Naive thymus-derived CD4-positive, alpha-beta T cell (primary cell): Measurements from ENCODE around the gene TCTN1. TPM values are rescaled to one million over a fixed set of nuclear protein-coding genes. Genes with fewer than 3 reads are reported as not detected.

Source experiments
- ATAC-seq: fragments of 150-1000 bp; cut with Tn5 transposase; 2 replicates; pipeline ENCODE4 v1.10.0; 2021; ENCODE audit warnings: mild to moderate bottlenecking, moderate library complexity
- CTCF ChIA-PET: fragments of 350-600 bp; sonication (Branson Sonifier 250); formaldehyde crosslinking; loops from one replicate; lab custom pipeline; 2021; ENCODE audit warnings: antibody characterized with exemption; lab: Charles Lee
- POLR2A ChIA-PET: fragments of 350-600 bp; sonication (Branson Sonifier 250); formaldehyde crosslinking; loops from one replicate; lab custom pipeline; 2021; ENCODE audit warnings: antibody characterized with exemption, inconsistent platforms; lab: Charles Lee
- DNase-seq, 9 donors: peaks; one replicate each; pipeline versions ENCODE4 v3.0.0 to v3.0.0-alpha.2; 2020 to 2022; ENCODE audit warnings: mixed read lengths in 1 of 9
- H3K27ac ChIP-seq: one replicate; pipeline ENCODE4 v1.7.0; 2013; ENCODE audit warnings: mild to moderate bottlenecking, low read depth, low read length, moderate library complexity
- H3K27me3 ChIP-seq, 2 donors: one replicate each; pipeline ENCODE4 v1.7.0; 2013; ENCODE audit warnings: low read length in 2 of 2, mild to moderate bottlenecking in 2 of 2, moderate library complexity in 2 of 2; ENCODE audit not compliant: control insufficient read depth in 2 of 2, insufficient read depth in 2 of 2
- H3K36me3 ChIP-seq, 3 experiments: 1 replicate in 2 of 3; 2 replicates in 1 of 3; pipeline ENCODE4 v1.7.0; 2013; ENCODE audit warnings: low read length in 3 of 3, mild to moderate bottlenecking in 3 of 3, moderate library complexity in 1 of 3; ENCODE audit not compliant: insufficient read depth in 3 of 3, control insufficient read depth in 2 of 3
- H3K4me1 ChIP-seq, 2 donors: one replicate each; pipeline ENCODE4 v1.7.0; 2013; ENCODE audit warnings: low read length in 2 of 2, mild to moderate bottlenecking in 2 of 2, moderate library complexity in 1 of 2; ENCODE audit not compliant: control insufficient read depth in 2 of 2, insufficient read depth in 2 of 2
- H3K4me3 ChIP-seq: 2 replicates; pipeline ENCODE4 v1.7.0; 2013; ENCODE audit warnings: mild to moderate bottlenecking, low read length
- H3K9me3 ChIP-seq, 3 experiments: 1 replicate in 2 of 3; 2 replicates in 1 of 3; pipeline ENCODE4 v1.7.0; 2013; ENCODE audit warnings: low read length in 3 of 3; ENCODE audit not compliant: control insufficient read depth in 2 of 3
- H3K27ac Mint-ChIP-seq, 9 donors: one replicate each; pipeline ENCODE4 v1.8.0; 2020 to 2022; ENCODE audit warnings: mixed read lengths in 9 of 9, mild to moderate bottlenecking in 8 of 9, moderate library complexity in 5 of 9, inconsistent platforms in 2 of 9
- H3K27me3 Mint-ChIP-seq, 5 donors: one replicate each; pipeline ENCODE4 v1.8.0; 2021 to 2022; ENCODE audit warnings: mixed read lengths in 5 of 5, mild to moderate bottlenecking in 1 of 5
- H3K36me3 Mint-ChIP-seq, 5 donors: one replicate each; pipeline ENCODE4 v1.8.0; 2020 to 2022; ENCODE audit warnings: mixed read lengths in 5 of 5, mild to moderate bottlenecking in 3 of 5, inconsistent platforms in 1 of 5
- H3K4me1 Mint-ChIP-seq, 7 donors: one replicate each; pipeline ENCODE4 v1.8.0; 2020 to 2022; ENCODE audit warnings: mixed read lengths in 7 of 7, mild to moderate bottlenecking in 3 of 7, inconsistent platforms in 1 of 7
- H3K4me3 Mint-ChIP-seq, 10 donors: one replicate each; pipeline ENCODE4 v1.8.0; 2020 to 2022; ENCODE audit warnings: mild to moderate bottlenecking in 10 of 10, mixed read lengths in 10 of 10, moderate library complexity in 6 of 10, inconsistent platforms in 2 of 10
- H3K9me3 Mint-ChIP-seq, 11 donors: one replicate each; pipeline ENCODE4 v1.8.0; 2020 to 2022; ENCODE audit warnings: mixed read lengths in 11 of 11, mild to moderate bottlenecking in 4 of 11, inconsistent platforms in 1 of 11, moderate library complexity in 1 of 11
- intact Hi-C, 2 donors: fragments of 100-400 bp; cut with micrococcal nuclease; formaldehyde crosslinking; loops; one replicate each; pipeline ENCODE4 v1.15.1; 2023
- polyA plus RNA-seq, 2 donors: library from polyadenylated mRNA; unstranded; fragments of 300-500 nt; fragmentation: Illumina TruSeq; gene quantifications; one replicate each; pipeline ENCODE4 v1.2.3, GENCODE V29; 2021
- total RNA-seq, 6 experiments: library from RNA in 5 of 6; stranded (reverse) in 5 of 6; gene quantifications; 1 replicate in 5 of 6; 2 replicates in 1 of 6; pipeline ENCODE4 v1.2.3 and lab custom pipeline; 2021 to 2026

Gene TCTN1
- total and polyA plus RNA-seq, 7 experiments from 2014 or later = 4.2 to 13.0 (median 8.8) TPM

DNA sequence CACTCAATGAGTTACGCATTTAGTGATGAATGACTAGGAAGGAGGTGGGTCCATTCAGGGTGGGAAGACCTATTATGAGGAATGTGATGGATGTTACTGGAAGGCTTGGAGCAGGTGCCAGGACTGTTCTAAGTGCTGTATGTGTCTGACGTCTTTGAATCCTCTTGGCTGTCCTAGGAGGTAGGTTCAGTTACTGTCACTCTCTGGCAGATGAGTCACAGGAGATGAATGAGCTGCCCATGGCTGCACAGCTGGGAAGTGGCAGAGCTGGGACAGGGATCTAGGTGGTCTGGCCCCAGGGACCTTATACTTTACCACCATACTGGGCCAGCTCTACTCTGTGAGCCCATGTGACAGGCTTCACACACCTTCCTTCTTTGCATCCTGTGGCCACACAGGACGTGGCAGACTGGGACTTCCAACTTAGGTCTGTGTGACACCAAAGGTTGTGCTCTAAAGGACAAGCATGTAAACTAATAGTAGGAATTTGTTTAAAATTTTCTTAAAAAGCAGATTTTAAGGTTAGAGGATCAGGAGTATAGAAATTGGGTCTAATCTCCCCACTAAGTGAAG, 24.0 kb downstream of the TCTN1 start:
- DNase-seq (no peak), ATAC-seq (no peak)
- H3K4me1 ChIP-seq = no peaks in the 10 kb centered on the region
- H3K4me3 ChIP-seq = no peak overlapping the region
- H3K4me3 Mint-ChIP-seq = no peak overlapping the region
- no peaks in the 10 kb centered on the region for H3K9me3 Mint-ChIP-seq
- H3K4me1 Mint-ChIP-seq = peaks cover 6 to 56% (median 28%) of the 10 kb centered on the region in 7 donors
- ChIA-PET POLR2A (no interaction called here), CTCF (no interaction called here)
- no peaks in the 10 kb centered on the region for H3K27me3 Mint-ChIP-seq
- no peaks in the 10 kb centered on the region for H3K9me3 ChIP-seq
- H3K27ac Mint-ChIP-seq = peak overlapping the region in 1 of 9 donors; percentile 48
- no peak overlapping the region for H3K27ac ChIP-seq
- H3K36me3 Mint-ChIP-seq = peaks cover 0 to 11% (median 0%) of the 10 kb centered on the region in 5 donors
- no peaks in the 10 kb centered on the region for H3K36me3 ChIP-seq
- intact Hi-C loops = no loop called here
- H3K27me3 ChIP-seq = no peaks in the 10 kb centered on the region

GRCh38 chr12:110638796-110639195, 24.9 kb downstream of the TCTN1 start:
- Mint-ChIP-seq H3K9me3 (no peaks in the 10 kb centered on the region), H3K4me1 (peaks cover 10 to 65% (median 36%) of the 10 kb centered on the region in 7 donors), H3K27ac (no peak overlapping the region), H3K27me3 (no peaks in the 10 kb centered on the region), H3K4me3 (no peak overlapping the region), H3K36me3 (peaks cover 0 to 11% (median 0%) of the 10 kb centered on the region in 5 donors)
- no peaks in the 10 kb centered on the region for H3K27me3 ChIP-seq
- H3K36me3 ChIP-seq = no peaks in the 10 kb centered on the region
- no peaks in the 10 kb centered on the region for H3K9me3 ChIP-seq
- DNase-seq (no peak), ATAC-seq (no peak)
- ChIA-PET POLR2A (interaction anchor here (0.6 kb wide), 1 partner anchor 24 kb away, joined by 3 read pairs; no protein-coding TSS in a partner anchor), CTCF (no interaction called here)
- H3K4me3 ChIP-seq = no peak overlapping the region
- H3K4me1 ChIP-seq = no peaks in the 10 kb centered on the region
- intact Hi-C loops = no loop called here
- H3K27ac ChIP-seq = no peak overlapping the region

DNA sequence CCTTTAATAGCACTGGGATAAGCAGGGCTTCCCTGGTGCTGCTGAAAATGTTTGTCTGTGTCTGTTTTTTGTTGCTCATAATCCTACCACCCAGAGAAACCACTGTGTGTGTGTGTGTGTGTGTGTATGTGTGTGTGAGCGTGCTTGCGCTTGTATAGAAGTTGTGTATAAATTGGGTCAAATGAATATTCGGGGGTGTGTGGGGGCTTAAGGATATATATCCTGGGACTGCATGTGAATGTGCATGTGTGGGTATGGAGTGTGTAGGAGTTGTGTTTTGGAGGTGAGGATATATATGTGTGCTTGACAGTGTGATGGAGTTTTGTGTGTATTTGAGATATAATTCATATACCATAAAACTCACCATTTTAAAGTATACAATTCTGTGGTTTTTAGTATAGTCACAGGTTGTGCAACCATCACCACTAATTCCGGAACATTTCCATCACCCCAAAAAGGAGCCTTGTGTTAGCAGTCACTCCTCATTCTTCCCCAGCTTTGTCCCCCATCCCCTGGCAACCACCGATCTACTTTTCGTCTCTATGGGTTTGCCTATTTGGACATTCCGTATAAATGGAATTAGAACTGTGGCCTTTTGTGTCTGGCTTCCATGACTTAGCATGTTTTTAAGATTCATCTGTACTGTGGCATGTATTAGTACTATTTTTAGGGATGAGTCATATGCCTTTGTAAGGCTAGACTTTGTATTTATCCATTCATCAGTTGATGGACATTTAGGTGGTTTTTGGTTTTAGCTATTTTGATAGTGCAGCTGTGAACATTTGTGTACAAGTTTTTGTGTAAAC, 25.6 kb downstream of the TCTN1 start:
- ChIA-PET POLR2A (no interaction called here), CTCF (no interaction called here)
- no peaks in the 10 kb centered on the region for H3K9me3 ChIP-seq
- H3K27me3 Mint-ChIP-seq = no peaks in the 10 kb centered on the region
- ATAC-seq = peak; percentile 42
- no peaks in the 10 kb centered on the region for H3K36me3 ChIP-seq
- no peak overlapping the region for H3K4me3 ChIP-seq
- H3K27me3 ChIP-seq = no peaks in the 10 kb centered on the region
- H3K27ac ChIP-seq = no peak overlapping the region
- peaks cover 0 to 11% (median 2%) of the 10 kb centered on the region in 5 donors for H3K36me3 Mint-ChIP-seq
- peak overlapping the region in 1 of 10 donors; percentile 25 for H3K4me3 Mint-ChIP-seq
- peaks cover 14 to 72% (median 42%) of the 10 kb centered on the region in 7 donors for H3K4me1 Mint-ChIP-seq
- intact Hi-C loops = no loop called here
- no peaks in the 10 kb centered on the region for H3K9me3 Mint-ChIP-seq
- no peak overlapping the region for H3K27ac Mint-ChIP-seq
- no peak for DNase-seq
- H3K4me1 ChIP-seq = no peaks in the 10 kb centered on the region

DNA sequence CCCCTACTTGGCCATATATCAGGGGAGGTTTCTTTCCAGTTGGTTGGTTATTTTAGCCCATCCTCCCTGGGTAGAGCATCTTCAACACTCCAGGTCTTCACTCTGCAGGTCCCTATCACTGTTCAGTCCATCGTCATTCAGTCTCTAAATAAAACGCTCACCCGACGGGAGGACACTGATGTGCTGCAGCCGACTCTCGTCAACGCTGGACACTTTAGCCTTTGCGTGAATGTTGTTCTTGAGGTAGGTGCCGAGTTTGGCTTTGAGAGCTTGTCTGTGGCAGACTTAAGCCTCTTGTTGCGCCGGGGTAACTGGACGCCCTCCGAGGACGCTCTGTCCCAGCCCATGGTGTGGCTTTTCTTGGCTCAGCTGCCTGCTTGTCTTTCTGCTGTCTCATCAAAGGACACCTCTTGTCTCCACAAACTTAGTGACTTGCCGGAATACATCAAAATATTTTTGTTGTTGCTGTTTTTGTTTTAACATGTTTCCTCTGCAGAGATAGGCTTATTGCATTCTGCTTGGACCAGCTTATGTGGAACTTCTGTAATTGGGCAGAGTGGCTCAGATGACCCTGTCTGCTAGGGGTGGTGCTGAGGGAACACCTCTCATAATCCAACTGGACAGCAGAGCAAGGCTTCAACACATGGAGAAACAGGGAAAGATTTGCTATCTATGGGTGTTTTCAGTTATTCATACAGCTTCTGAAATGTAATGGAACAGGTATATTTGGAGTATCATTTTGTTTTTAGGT, 26.5 kb downstream of the TCTN1 start:
- no peaks in the 10 kb centered on the region for H3K27me3 ChIP-seq
- H3K9me3 ChIP-seq = no peaks in the 10 kb centered on the region
- H3K27ac ChIP-seq = no peak overlapping the region
- peaks cover 14 to 77% (median 44%) of the 10 kb centered on the region in 7 donors for H3K4me1 Mint-ChIP-seq
- intact Hi-C loops = no loop called here
- H3K27ac Mint-ChIP-seq = no peak overlapping the region
- H3K36me3 Mint-ChIP-seq = peaks cover 0 to 11% (median 2%) of the 10 kb centered on the region in 5 donors
- no peak for DNase-seq
- H3K4me3 ChIP-seq = no peak overlapping the region
- H3K36me3 ChIP-seq = no peaks in the 10 kb centered on the region
- no peak for ATAC-seq
- CTCF ChIA-PET = no interaction called here
- no peaks in the 10 kb centered on the region for H3K4me1 ChIP-seq
- H3K27me3 Mint-ChIP-seq = no peaks in the 10 kb centered on the region
- POLR2A ChIA-PET = interaction anchor here (1.2 kb wide), 1 partner anchor 39 kb away, joined by 4 read pairs; no protein-coding TSS in a partner anchor
- no peak overlapping the region for H3K4me3 Mint-ChIP-seq
- no peaks in the 10 kb centered on the region for H3K9me3 Mint-ChIP-seq

GRCh38 chr12:110641521-110641920, 27.6 kb downstream of the TCTN1 start:
- Histone ChIP-seq H3K27ac (no peak overlapping the region), H3K27me3 (no peaks in the 10 kb centered on the region), H3K4me1 (no peaks in the 10 kb centered on the region), H3K9me3 (no peaks in the 10 kb centered on the region), H3K36me3 (no peaks in the 10 kb centered on the region), H3K4me3 (no peak overlapping the region)
- CTCF ChIA-PET = no interaction called here
- peak overlapping the region in 2 of 9 donors; percentile 15 to 88 for H3K27ac Mint-ChIP-seq
- POLR2A ChIA-PET = interaction anchor here (1.2 kb wide), 1 partner anchor 40 kb away, joined by 4 read pairs; no protein-coding TSS in a partner anchor
- ATAC-seq = no peak
- H3K36me3 Mint-ChIP-seq = peaks cover 0 to 6% (median 5%) of the 10 kb centered on the region in 5 donors
- no peaks in the 10 kb centered on the region for H3K27me3 Mint-ChIP-seq
- intact Hi-C loops = no loop called here
- no peaks in the 10 kb centered on the region for H3K9me3 Mint-ChIP-seq
- peak overlapping the region in 1 of 10 donors; percentile 73 for H3K4me3 Mint-ChIP-seq
- peaks cover 13 to 76% (median 40%) of the 10 kb centered on the region in 7 donors for H3K4me1 Mint-ChIP-seq
- no peak for DNase-seq

DNA sequence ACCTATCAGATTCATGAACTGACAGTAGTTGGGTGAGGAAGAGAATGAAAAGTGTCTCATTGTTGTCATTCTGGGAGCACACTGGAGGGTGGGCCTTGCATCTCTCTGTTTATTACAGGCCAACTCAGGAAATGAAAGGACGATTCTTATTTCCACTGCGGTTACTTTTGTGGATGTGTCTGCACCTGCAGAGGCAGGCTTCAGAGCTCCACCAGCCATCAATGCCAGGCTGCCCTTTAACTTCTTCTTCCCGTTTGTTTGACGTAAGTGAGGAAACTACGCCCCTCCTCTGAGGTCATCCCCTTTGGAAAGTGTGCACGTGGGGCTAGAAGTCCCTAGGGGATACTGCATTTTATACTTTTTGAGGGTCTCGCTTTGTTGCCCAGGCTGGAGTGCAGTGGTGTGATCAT, 33.7 kb downstream of the TCTN1 start:
- Mint-ChIP-seq H3K4me3 (peak overlapping the region in 8 of 10 donors; percentile 13 to 68 (median 57)), H3K36me3 (peaks cover 3 to 36% (median 17%) of the 10 kb centered on the region in 5 donors), H3K9me3 (no peaks in the 10 kb centered on the region), H3K27ac (peak overlapping the region; percentile 40 to 95 (median 88)), H3K27me3 (no peaks in the 10 kb centered on the region), H3K4me1 (peaks cover 16 to 68% (median 48%) of the 10 kb centered on the region in 7 donors)
- peaks cover 0 to 27% (median 0%) of the 10 kb centered on the region in 3 experiments for H3K36me3 ChIP-seq
- ATAC-seq = peak; percentile 69
- H3K9me3 ChIP-seq = no peaks in the 10 kb centered on the region
- peak in 7 of 9 donors; percentile 33 to 61 (median 42) for DNase-seq
- ChIA-PET POLR2A (interaction anchor here (0.6 to 1.3 kb wide), 3 partner anchors 16 to 617 kb away, joined by 4 to 7 read pairs (median 4); no protein-coding TSS in a partner anchor), CTCF (interaction anchor here (0.6 kb wide), 1 partner anchor 32 kb away, joined by 3 read pairs; no protein-coding TSS in a partner anchor)
- peak overlapping the region; percentile 52 for H3K27ac ChIP-seq
- no peak overlapping the region for H3K4me3 ChIP-seq
- H3K4me1 ChIP-seq = peaks cover 0 to 16% of the 10 kb centered on the region in 2 donors
- intact Hi-C loops = loop anchor here in 1 of 2 donors (5.0 kb wide), 1 partner anchor 40 kb away; the partner anchor contains the start of gene HVCN1
- H3K27me3 ChIP-seq = no peaks in the 10 kb centered on the region
